GM19455 (cell line): ENCODE measurements around the gene SLC2A1.

Source experiments
- ATAC-seq: cut with Tn5 transposase; IDR thresholded peaks from one replicate; pipeline ENCODE4 v1.9.1; 2021; ENCODE audit not compliant: unreplicated experiment

Gene SLC2A1

DNA sequence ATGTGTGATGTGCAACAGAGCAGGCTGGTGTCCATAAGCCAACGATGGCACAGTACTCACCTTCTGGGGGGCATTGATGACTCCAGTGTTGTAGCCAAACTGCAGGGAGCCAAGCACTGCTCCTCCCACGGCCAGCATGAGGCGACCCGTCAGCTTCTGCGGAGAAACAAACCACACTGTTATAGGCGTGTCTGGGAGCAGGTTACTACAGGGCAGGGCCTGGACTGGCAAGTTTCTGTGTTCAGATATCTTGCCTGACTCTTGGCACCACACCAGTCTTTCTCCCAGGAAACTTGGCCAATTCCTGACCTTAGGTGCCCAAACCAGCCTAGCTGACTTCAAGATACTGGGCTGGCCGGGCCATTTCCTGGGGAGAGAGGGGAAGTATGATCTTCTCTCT is 15.5 kb downstream of the SLC2A1 start:
- ATAC-seq = no peak

DNA sequence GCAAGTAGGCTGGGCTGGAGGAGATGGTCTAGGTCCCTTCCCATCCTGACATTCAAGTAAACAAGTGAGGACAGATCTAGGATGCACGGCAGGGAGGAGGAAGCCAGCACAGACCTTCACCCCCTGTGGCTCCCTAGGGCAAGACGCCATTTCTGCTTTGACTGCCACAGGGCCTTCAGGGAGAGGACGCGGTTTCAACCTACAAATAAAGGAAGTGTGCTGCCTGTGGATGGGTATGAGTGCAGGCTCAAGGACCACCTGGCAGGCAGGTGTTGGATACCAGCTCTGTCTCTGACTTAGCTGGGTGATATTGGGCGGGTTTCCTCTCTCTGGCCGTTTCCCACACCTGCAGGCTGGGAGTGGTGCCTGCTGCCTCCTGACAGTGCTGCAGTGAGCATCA is 16.2 kb downstream of the SLC2A1 start:
- ATAC-seq = no peak

DNA sequence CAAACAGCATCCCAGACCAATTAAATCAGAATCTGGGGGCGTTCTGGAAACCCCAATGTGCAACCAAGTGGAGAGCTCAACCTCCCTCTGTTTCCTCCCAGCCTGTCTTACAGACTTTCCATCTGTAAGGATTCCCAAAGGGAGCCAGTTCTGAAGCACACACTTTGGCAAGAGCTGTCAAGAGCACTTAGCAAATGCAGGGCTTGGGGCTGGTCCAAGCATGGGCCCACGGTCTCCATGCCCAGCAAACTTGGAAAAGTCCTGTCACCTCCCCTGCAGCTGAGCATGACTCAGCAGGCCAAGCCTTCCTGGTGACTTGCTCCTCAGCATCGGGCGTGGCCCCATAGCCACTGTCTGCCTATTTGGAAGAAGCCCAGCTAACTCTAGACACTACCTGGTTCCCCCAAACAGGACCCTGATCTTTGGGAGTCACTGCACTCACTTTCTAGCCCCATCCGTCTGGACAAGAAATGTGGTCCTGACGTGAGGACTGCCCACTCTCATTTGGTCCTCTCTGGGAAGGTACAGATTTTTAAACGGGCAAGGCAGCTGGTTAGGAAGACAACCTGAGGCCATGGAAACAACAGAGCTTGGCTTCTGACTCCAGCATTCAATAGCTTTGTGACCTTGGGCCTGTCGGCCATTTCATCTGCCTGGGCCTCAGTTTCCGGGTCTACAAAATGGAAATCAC is 16.9 kb downstream of the SLC2A1 start:
- ATAC-seq = no peak

DNA sequence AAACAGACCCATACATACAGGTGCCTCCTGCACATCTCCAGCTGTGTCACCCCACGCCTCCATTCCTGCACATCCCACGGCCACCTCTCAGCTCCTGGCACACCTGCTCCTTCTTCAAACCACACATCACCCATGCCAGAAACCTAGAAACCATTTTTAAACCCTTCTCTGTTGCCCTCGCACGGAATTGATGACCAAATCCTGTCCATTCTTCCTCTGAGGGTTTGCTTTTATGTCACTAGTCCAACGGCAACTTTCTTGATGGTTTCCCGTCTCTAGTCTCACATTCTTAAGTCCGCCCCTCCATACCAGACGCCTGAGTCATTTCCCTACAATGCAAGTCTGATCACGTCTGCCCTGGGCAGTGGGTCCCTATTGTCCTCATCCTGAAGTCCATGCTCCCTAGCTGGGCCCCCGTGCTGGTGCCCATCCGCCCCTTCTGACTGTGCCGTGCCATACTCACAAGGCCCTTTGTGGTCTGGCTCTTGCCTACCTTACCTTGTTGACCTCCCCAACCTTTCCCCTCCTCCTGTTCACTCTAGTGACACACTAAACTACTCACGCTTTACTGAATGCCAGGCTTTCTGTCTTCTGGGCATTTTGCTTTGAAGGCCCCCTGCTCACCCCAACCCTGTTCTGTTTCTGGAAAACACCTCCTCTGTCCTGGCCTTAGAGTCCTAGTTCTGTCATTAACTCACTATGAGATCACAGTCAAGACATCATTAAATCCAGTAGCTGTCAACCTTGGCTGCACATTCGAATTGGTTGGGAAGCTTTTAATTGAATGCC is 17.6 kb downstream of the SLC2A1 start:
- no peak for ATAC-seq

DNA sequence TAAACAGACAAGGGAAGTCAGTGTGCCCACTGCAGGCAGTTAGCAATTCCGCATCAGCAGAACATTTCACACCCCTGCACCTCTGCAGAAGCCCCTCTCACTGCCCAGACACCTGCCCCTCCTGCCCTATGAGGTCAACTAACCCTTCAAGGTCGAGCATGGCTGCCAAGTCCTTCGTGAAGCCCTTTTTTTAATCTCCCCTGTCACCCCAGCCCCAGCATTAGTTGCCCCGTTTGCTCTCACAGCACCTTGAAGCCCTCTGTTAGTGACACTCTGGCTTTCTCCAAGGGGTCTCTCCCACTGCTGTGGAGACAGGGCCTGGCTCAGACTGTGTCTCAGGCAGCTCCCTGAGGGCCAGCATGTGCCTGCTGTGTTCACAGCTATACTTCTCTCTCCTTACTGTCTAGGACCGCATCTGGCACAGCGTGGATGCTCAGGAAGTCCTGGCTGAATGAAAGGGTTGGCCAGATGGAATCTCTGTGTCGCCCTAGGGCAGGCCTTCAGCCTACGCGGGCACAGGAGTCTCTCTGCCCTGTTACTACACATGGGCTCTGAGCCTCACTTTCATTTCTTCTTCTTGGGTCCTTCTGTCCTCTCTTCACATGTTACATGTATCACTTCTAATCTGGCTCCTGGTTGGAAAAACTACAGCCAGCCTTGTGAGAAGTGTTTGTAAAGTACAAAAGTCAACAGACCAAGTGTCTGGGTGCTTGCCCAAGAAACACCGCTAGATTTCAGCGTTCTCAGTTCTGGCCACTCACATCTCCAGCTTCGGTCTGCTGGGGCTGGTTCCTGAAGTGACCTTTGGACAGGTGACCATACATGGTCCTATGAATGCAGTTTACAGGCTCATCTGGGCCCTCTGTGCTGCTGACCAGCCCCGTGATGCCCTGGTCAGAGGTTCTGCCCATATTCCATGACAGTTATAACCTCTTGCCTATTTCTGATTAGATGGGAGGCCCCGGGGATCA is 19.7 kb downstream of the SLC2A1 start:
- no peak for ATAC-seq

DNA sequence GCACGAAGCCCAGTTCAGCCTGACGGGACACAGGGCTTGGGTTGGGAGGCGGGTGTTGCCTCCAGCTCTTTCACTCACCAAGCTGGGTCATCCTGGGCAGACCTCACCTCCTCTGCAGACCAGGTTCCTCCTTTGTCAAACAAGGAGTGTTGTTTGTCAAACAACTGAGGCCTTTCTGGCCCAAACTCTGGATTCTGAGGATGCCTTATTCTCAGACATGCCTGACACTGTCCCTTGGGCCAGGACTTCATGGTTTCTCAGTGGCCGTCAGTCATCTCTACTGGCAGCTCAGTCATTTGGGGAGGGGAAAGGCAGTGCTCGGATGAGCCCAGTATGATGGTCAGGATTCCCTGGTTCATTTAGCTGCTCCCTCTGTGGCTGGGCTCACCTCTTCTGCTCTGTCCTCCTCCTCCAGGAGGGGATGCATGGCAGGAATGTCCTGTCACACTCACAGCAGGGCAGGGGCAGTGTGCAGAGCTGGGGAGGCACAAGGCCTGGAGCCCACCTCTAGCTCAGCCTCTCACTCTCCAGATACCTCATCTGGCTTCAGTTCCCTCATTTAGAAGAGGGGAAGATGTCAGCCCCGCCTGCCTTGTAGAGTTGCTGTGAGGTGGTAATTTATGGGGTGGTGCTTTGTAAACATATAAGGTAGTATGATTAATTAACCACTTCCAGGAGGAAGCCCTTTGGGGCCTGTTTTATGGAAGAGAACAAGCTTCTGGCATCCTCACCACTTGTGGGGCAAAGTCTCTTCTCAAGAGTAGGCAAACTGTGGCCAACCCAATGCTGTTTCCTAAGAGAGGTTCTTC is 20.6 kb downstream of the SLC2A1 start:
- ATAC-seq = no peak

DNA sequence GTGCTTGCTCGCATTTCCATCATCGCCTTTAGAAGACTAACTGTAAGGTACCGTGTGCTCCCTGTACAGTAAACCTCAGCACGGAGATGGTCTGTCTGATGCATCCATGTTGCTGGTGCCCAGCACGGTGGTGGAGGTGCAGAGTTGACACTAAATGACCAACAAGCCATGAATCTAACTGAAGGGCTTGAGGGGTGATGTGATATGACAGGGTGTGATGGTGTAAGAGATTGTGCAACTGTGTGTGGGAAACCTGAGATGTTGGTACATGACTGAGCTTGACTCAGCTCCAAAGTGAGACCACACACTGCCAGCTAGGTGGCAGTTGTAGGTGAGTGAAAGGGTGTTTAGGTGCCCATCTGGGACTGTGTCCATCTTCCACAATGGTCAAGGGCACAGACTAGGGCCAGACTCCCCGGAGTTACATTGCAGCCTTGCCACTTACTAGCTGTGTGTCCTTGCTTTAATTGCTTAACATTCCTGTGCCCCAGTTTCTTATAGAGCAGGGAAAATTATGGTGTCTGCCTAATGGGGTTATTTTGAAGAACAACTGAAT is 21.4 kb downstream of the SLC2A1 start:
- ATAC-seq = no peak

DNA sequence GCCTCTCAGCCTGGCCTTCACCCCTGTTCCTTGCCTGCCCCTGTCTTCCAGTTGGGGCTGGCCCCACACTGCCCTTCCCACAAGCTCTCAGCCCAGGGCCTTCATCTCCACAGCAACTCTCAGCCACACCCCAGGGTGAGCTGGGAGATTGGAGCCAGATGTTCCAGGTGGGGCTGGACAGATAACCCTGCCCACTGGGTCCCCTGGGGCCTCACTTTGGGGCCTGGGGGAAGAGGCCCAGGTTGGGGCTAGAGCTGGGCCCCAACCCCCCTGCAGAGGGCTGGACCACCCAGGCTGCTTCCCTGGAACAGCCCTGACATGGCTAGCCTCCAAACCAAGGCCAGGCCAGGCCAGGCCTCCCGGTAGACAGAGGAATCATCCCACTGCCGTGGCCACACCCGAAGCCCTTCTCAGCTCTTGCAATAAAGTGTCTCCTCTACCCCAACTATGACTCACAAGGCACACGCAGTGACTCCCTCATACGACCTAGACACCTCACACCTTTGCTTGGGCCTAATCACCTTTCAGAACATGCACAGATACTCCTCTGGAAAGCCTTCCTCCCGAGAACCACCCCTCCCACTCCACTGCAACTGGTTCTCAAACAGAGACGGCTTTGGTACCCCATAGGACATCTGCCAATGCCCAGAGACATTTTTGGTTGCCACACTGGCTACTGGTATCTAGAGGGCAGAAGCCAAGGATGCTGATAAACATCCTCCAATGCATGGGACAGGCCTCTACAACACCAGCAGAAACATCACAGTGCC is 22.2 kb downstream of the SLC2A1 start:
- no peak for ATAC-seq

DNA sequence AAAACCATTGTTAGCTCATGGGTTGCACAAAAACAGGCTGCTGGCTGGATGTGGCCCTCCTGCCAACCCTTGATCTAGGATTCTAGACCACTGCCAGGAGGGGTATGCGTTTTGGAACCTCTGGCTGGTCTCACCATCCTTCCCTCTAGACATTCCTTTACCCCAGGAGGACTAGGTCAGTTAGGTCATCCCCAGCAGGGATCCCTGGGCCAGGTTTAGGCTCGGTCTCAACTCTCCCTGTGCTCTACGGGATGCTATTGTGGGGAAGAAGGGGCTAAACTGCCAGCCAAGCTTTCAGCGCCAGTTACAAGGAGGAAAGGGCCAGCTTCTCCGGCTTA is 22.7 kb downstream of the SLC2A1 start:
- ATAC-seq = no peak

DNA sequence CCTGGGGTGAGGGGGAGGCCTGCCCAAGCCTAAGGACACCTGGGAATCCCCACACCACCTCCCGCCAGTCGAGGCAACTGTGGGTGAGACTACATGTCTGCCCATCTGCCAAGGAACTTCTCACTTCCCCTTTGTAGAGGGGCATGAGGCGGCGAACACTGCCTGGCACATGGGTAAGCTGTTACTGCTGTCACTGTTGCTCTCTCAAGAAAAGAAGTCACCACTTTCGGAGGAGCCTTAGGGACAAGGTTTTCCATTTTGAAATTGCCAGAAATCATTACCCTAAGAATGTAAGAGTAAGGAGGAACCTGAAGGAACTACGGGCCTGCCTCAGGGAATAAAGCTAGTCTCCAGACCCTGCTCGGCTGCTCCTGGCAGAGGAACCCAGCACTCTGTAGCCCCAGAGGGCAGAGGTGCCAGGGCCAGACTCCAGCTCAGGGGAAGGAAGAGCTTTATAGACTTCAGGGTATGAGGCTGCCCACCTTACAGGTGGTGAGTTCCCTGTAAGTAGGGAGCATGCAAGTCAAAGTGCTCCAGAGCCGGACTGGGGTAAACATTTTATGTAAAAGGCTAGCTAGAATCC is 23.3 kb downstream of the SLC2A1 start:
- ATAC-seq = no peak

DNA sequence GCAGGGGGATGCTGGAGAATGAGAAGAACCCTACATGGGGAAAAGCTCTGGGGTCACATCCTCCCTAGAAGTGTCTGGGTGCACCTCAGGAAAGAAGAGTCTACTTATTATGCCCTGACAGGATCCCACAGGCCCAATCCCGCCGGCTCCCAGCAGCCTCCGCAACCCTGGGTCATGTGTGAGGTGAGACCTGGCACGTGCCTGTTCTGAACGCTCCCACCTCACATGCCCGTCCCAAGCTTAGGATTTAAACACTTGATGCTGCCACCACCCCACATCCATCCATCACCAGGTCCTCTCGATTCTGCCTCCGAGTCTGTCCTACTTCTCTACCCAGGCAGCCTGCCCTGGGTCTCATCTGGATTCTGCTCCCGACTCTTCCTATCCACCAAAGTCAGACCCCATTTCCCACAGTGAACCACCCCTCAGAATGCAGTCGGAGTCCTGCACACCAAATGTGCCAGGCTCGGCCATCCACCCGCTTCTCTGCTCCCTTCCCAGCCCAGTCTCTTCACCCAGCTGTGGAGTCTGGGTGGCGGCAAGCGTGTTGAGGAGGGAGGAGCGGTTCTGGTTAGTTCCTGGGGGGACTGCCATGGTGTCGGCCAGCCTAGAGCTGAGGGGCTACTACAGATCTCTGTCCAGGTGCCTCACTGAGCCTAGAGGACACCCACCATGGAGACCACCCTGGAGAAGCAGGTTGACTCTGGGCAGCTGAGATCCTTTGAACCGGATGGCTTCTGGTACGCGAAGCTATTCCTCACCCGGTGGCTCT is 23.9 kb downstream of the SLC2A1 start:
- ATAC-seq = no peak

DNA sequence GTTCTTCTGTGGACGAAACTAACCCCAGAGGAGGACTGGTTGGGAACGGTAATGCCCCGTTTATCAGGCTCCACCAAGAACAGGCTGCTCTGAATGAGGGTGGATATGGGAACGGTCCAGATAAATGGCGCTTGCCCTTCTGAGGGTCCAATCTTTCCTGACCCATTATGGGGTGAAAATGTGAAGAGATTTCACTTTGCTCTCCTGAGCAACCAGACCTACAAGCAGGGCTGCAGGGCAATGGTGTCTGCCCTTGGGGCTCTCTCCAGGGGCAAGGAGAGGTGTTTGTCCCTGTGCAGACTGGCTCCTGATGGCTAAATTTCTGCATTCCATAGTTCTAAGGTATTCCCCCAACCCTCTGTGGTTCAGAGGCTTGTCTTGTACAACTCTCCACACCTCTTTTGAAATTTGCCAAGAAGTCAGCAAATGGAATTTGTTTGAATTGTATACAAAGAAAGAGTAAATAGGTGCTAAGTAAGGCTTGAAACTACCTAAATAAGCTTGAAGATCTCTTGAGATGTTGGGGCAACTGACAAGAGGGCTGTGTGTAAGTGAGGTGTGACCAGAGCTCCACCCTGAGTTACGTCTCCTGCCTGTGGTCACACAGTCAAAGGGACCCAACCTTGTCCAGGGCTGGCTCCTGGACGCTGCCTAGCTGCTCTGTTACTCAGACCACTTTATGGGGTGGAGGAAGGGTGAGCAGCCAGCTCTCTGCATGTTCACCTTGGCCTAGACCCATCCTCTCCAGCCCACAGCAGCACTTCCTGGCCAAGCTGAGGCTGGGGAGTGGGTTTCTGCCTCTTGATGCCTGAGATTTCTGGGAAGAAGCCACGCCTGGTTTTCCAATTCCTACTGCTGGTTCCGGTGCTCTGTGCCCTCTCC is 24.8 kb downstream of the SLC2A1 start:
- no peak for ATAC-seq

DNA sequence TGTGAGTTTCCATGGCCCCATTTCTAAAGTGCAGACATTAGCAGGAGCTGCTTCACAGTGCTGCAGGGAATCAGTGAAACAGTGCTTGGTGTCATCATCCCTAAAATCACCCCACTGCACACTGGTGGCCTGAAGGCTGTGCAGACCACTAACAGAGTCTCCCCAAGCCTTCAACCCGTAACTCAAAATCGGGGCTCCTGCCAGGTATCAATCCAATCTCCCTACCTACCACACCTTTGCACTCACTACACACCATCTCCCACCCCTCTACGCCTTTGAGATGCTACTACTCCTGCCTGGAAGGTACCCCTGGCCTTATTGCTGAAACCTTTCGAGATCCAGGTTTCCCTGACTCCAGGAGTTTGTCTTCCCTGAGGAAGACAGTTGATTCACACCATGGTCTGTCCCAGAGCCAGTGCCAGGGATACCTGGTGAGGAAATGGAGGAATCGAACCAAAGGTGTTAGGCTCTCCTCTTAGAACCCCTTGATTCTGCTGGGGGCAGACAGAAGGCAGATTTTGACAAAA is 25.5 kb downstream of the SLC2A1 start:
- ATAC-seq = no peak

DNA sequence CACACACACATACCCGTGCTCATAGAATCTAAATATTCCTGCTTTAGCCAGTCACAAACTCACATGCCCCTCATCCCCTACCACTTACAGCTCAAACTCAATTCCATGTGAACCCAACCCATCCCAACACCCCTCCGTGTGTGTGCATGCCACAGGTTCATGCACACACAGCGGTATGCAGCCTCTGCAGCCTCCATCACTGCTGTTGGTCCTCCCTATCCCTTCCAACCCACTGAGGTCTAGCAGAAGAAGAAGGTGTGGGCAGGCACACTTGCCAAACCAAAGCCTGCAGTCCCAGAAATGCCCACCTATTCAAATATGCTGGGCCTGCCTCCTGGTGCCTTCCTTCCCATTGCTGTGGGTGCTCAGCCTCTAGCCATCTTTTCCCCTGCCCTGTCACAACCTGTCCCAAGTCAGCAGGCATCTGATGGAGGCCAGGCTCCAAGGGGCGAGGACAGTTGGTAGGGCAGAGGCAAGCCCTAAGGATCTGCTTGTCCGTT is 26.2 kb downstream of the SLC2A1 start:
- ATAC-seq = no peak

DNA sequence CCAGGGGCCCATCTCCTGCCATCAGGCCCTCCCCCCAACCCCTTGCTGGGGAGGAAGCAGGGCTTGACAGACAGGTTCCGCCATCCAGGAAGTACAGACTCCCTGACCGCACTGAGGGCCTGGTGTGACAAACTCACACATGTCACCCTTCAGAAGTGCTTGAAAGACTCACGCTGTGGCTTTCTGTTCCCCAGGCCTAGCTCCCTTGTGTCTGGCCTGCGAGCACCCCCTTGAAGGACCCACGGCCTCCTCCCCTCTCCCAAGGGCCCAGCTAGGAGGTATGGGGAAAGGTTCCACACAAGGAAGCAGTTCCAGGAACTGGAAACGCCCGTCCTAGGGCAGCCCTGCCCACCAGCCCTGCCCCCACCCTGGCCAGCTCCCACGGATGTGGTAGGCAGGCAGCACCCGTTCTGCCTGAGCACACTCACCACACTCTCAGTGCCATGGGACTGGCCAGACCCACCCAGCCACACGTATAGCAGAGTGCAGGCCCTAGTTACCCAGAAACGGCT is 26.7 kb downstream of the SLC2A1 start:
- peak; percentile 61 for ATAC-seq

DNA sequence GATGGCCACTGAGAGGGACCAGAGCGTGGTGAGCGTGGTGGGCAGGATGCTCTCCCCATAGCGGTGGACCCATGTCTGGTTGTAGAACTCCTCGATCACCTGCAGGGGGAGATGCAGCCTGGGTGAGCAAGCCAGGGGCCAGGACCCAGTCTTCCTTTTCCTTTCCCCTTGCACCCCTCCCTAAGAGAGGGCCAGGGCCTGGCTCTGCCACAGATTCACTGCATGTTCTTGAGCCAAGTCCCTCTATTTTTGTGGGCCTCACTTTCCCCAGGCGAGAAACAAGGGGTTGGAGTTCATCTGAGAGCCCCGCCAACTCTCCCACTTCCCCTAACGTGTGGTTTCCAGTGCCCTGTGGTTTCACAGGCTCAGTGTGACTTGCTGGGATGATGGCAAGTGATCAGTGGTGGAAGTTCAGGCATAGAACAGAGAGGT is 27.5 kb downstream of the SLC2A1 start:
- ATAC-seq = no peak
